Tibial nerve (tissue), 3 donors: ENCODE measurements around the gene RUNX2.

Experiments used
- POLR2A ChIP-seq, 2 donors: fragments of 450-650 bp; IDR thresholded peaks; one replicate each; pipeline ENCODE4 v1.6.1; 2017; ENCODE audit warnings: antibody characterized with exemption in 2 of 2, mild to moderate bottlenecking in 2 of 2, moderate library complexity in 2 of 2
- TF ChIP-seq, protein P1 (sequence below), 5 experiments: fragments of 200-600 bp in 3 of 5; fragments of 450-650 bp in 2 of 5; sonication (generic) in 3 of 5; IDR thresholded peaks; one replicate each; pipeline ENCODE4 v1.5.1; 2016 to 2019; ENCODE audit warnings: antibody characterized with exemption in 5 of 5, mild to moderate bottlenecking in 3 of 5, moderate library complexity in 2 of 5

GRCh38 chr6:45640081-45640491, 312.0 kb downstream of the RUNX2 start:
- TF ChIP-seq, protein P1, sequence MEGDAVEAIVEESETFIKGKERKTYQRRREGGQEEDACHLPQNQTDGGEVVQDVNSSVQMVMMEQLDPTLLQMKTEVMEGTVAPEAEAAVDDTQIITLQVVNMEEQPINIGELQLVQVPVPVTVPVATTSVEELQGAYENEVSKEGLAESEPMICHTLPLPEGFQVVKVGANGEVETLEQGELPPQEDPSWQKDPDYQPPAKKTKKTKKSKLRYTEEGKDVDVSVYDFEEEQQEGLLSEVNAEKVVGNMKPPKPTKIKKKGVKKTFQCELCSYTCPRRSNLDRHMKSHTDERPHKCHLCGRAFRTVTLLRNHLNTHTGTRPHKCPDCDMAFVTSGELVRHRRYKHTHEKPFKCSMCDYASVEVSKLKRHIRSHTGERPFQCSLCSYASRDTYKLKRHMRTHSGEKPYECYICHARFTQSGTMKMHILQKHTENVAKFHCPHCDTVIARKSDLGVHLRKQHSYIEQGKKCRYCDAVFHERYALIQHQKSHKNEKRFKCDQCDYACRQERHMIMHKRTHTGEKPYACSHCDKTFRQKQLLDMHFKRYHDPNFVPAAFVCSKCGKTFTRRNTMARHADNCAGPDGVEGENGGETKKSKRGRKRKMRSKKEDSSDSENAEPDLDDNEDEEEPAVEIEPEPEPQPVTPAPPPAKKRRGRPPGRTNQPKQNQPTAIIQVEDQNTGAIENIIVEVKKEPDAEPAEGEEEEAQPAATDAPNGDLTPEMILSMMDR (IDR thresholded peaks at IDR 0.05): no peak
- no peak for TF ChIP-seq POLR2A (IDR thresholded peaks at IDR 0.05)
